H1 (cell line): ENCODE measurements around the gene RIMS3. TPM values are rescaled to one million over a fixed set of nuclear protein-coding genes. Genes with fewer than 3 reads are reported as not detected.

Experiments used
- CTCF ChIA-PET: fragments of 300-600 bp; sonication (Branson Sonifier 250); formaldehyde crosslinking; loops from one replicate; lab custom pipeline; 2021; ENCODE audit not compliant: partially characterized antibody; lab: Charles Lee
- POLR2A ChIA-PET: fragments of 300-600 bp; sonication (Branson Sonifier 250); formaldehyde crosslinking; loops from one replicate; lab custom pipeline; 2021; ENCODE audit warnings: inconsistent platforms; ENCODE audit not compliant: partially characterized antibody; lab: Charles Lee
- DNase-seq, 2 experiments: peaks; one replicate each; pipeline versions ENCODE4 v3.0.0 to v3.0.0-alpha.2; 2010 to 2022; ENCODE audit warnings: low spot score in 2 of 2, low read depth in 1 of 2, mixed read lengths in 1 of 2
- FAIRE-seq: peaks from 2 replicates; lab custom pipeline; 2011; peaks lifted over from hg19 to GRCh38; lab: Jason Lieb, UNC
- H2AFZ ChIP-seq: 2 replicates; pipeline ENCODE4 v1.8.1; 2012; ENCODE audit warnings: low read length, inconsistent platforms
- H2AK5ac ChIP-seq: 2 replicates; pipeline ENCODE4 v1.6.1; 2013; ENCODE audit warnings: low read depth, low read length
- H2BK120ac ChIP-seq: replicated peaks from 2 replicates; pipeline ENCODE3; 2013; ENCODE audit warnings: low read depth, low read length, inconsistent platforms
- H2BK12ac ChIP-seq: 2 replicates; pipeline ENCODE4 v1.6.1; 2013; ENCODE audit warnings: low read depth, low read length
- H2BK15ac ChIP-seq: 2 replicates; pipeline ENCODE4 v1.6.1; 2013; ENCODE audit warnings: low read length
- H2BK20ac ChIP-seq: 2 replicates; pipeline ENCODE4 v1.6.1; 2013; ENCODE audit warnings: low read length
- H2BK5ac ChIP-seq: 2 replicates; pipeline ENCODE4 v1.6.1; 2013; ENCODE audit warnings: low read depth, low read length
- H3K14ac ChIP-seq: 2 replicates; pipeline ENCODE4 v1.6.1; 2013; ENCODE audit warnings: inconsistent platforms; ENCODE audit not compliant: insufficient read length
- H3K18ac ChIP-seq: 2 replicates; pipeline ENCODE4 v1.6.1; 2013; ENCODE audit warnings: low read length; ENCODE audit errors: extremely low read depth
- H3K23ac ChIP-seq: 2 replicates; pipeline ENCODE4 v1.6.1; 2013; ENCODE audit warnings: inconsistent platforms; ENCODE audit not compliant: insufficient read length
- H3K23me2 ChIP-seq: 2 replicates; pipeline ENCODE4 v1.6.1; 2013; ENCODE audit warnings: low read depth, low read length
- H3K27ac ChIP-seq: 2 replicates; pipeline ENCODE4 v1.6.1; 2011; ENCODE audit warnings: low read depth, low read length, inconsistent platforms
- H3K27me3 ChIP-seq, 4 experiments: replicated peaks in 1 of 4; 1 replicate in 1 of 4; 2 replicates in 3 of 4; pipeline versions ENCODE4 v1.6.1 to v1.8.1; 2011 to 2013; ENCODE audit warnings: low read length in 3 of 4, mild to moderate bottlenecking in 3 of 4, inconsistent platforms in 2 of 4, mixed read lengths in 2 of 4, moderate library complexity in 1 of 4; ENCODE audit not compliant: control insufficient read depth in 3 of 4, insufficient read depth in 3 of 4; ENCODE audit errors: extremely low read depth in 1 of 4
- H3K36me3 ChIP-seq, 4 experiments: 2 replicates each; pipeline versions ENCODE4 v1.6.1 to v1.8.1; 2011 to 2013; ENCODE audit warnings: mild to moderate bottlenecking in 4 of 4, low read length in 3 of 4, moderate library complexity in 2 of 4, control low read depth in 1 of 4, inconsistent platforms in 1 of 4; ENCODE audit not compliant: insufficient read depth in 4 of 4, control insufficient read depth in 2 of 4
- H3K4ac ChIP-seq: replicated peaks from 2 replicates; pipeline ENCODE3; 2013; ENCODE audit warnings: low read length, low read depth, mixed read lengths, inconsistent platforms; ENCODE audit not compliant: insufficient read length
- H3K4me1 ChIP-seq, 4 experiments: replicated peaks in 1 of 4; 1 replicate in 1 of 4; 2 replicates in 3 of 4; pipeline versions ENCODE4 v1.6.1 to v1.8.1; 2011 to 2013; ENCODE audit warnings: low read length in 3 of 4, inconsistent platforms in 2 of 4, mixed read lengths in 1 of 4; ENCODE audit not compliant: insufficient read depth in 4 of 4, control insufficient read depth in 3 of 4
- H3K4me2 ChIP-seq, 2 experiments: 2 replicates each; pipeline versions ENCODE4 v1.6.1 to v1.8.1; 2011 to 2013; ENCODE audit warnings: low read depth in 2 of 2, low read length in 2 of 2, control low read depth in 1 of 2, inconsistent platforms in 1 of 2, mild to moderate bottlenecking in 1 of 2; ENCODE audit not compliant: insufficient read depth in 1 of 2
- H3K4me3 ChIP-seq, 4 experiments: fragments of 200-600, 300-600 bp in 1 of 4; sonication (generic), shearing (Covaris generic), sonication (Bioruptor Twin) in 1 of 4; 2 replicates each; pipeline versions ENCODE4 v1.5.1 to v1.8.1; 2011 to 2016; ENCODE audit warnings: low read length in 4 of 4, low read depth in 3 of 4, control low read depth in 2 of 4, inconsistent platforms in 2 of 4, mild to moderate bottlenecking in 2 of 4, mixed read lengths in 1 of 4, moderate library complexity in 1 of 4; ENCODE audit not compliant: insufficient read depth in 2 of 4; ENCODE audit errors: extremely low read depth in 1 of 4
- H3K56ac ChIP-seq: replicated peaks from 2 replicates; pipeline ENCODE3; 2013; ENCODE audit warnings: low read depth, mild to moderate bottlenecking, mixed read lengths, low read length, inconsistent platforms; ENCODE audit not compliant: insufficient read length
- H3K79me1 ChIP-seq: 2 replicates; pipeline ENCODE4 v1.6.1; 2013; ENCODE audit warnings: low read depth, low read length, control low read depth
- H3K79me2 ChIP-seq, 2 experiments: 2 replicates each; pipeline versions ENCODE4 v1.6.1 to v1.8.1; 2012 to 2013; ENCODE audit warnings: low read length in 2 of 2, mild to moderate bottlenecking in 2 of 2, inconsistent platforms in 1 of 2; ENCODE audit not compliant: insufficient read depth in 2 of 2, control insufficient read depth in 1 of 2
- H3K9ac ChIP-seq, 4 experiments: replicated peaks in 1 of 4; 1 replicate in 1 of 4; 2 replicates in 3 of 4; pipeline versions ENCODE4 v1.6.1 to v1.8.1; 2011 to 2013; ENCODE audit warnings: low read depth in 3 of 4, low read length in 3 of 4, control low read depth in 2 of 4, mild to moderate bottlenecking in 2 of 4, moderate library complexity in 2 of 4, inconsistent platforms in 1 of 4; ENCODE audit errors: extremely low read depth in 1 of 4
- H3K9me3 ChIP-seq, 2 experiments: 2 replicates each; pipeline versions ENCODE4 v1.6.1 to v1.8.1; 2012 to 2013; ENCODE audit warnings: mild to moderate bottlenecking in 2 of 2, moderate library complexity in 2 of 2, control low read depth in 1 of 2, inconsistent platforms in 1 of 2, low read depth in 1 of 2, low read length in 1 of 2, mixed read lengths in 1 of 2; ENCODE audit not compliant: insufficient read depth in 2 of 2
- H4K20me1 ChIP-seq, 2 experiments: replicated peaks in 1 of 2; 2 replicates each; pipeline versions ENCODE3 to v1.8.1; 2011 to 2013; ENCODE audit warnings: inconsistent platforms in 2 of 2, low read length in 2 of 2, mild to moderate bottlenecking in 1 of 2; ENCODE audit not compliant: insufficient read depth in 2 of 2, control insufficient read depth in 1 of 2
- H4K5ac ChIP-seq: 2 replicates; pipeline ENCODE4 v1.6.1; 2013; ENCODE audit warnings: low read length, low read depth, mixed read lengths, inconsistent platforms; ENCODE audit not compliant: insufficient read length
- H4K8ac ChIP-seq: 2 replicates; pipeline ENCODE4 v1.8.0; 2013; ENCODE audit warnings: mild to moderate bottlenecking, moderate library complexity, low read length, inconsistent platforms; ENCODE audit not compliant: insufficient read depth; ENCODE audit errors: extremely low read depth
- H4K91ac ChIP-seq: replicated peaks from 2 replicates; pipeline ENCODE3; 2013; ENCODE audit warnings: low read length, mixed read lengths, inconsistent platforms; ENCODE audit not compliant: insufficient read length
- ASH2L ChIP-seq: fragments of 200-600, 300-600 bp; sonication (generic); IDR thresholded peaks from one replicate; pipeline ENCODE4 v1.7.1; 2017; ENCODE audit warnings: low read length
- CHD2 ChIP-seq: IDR thresholded peaks from 2 replicates; pipeline ENCODE4 v1.6.1; 2012; ENCODE audit warnings: low read length, improper control_type of control experiment
- GTF2F1 ChIP-seq: IDR thresholded peaks from 2 replicates; pipeline ENCODE4 v1.6.1; 2012; ENCODE audit warnings: low read depth, low read length, improper control_type of control experiment, borderline replicate concordance
- SIRT6 ChIP-seq: IDR thresholded peaks from one replicate; pipeline ENCODE4 v1.7.1; 2012; ENCODE audit warnings: low read length, inconsistent platforms
- SIX5 ChIP-seq: IDR thresholded peaks from 2 replicates; pipeline ENCODE4 v1.6.1; 2011; ENCODE audit warnings: mild to moderate bottlenecking, low read depth, low read length
- SRF ChIP-seq: IDR thresholded peaks from 2 replicates; pipeline ENCODE4 v1.6.1; 2011; ENCODE audit warnings: mild to moderate bottlenecking, low read depth, low read length, moderate library complexity
- TAF7 ChIP-seq: optimal IDR thresholded peaks from 2 replicates; pipeline ENCODE3; 2011; ENCODE audit warnings: low read depth, mild to moderate bottlenecking, inconsistent platforms, low read length, moderate library complexity, borderline replicate concordance
- WGBS, 2 experiments: shearing (Covaris generic) in 1 of 2; methylation state at CpG; one replicate each; pipeline versions ENCODE4 v1.1.6 to v1.1.7; 2013 to 2015; ENCODE audit warnings: low lambda C conversion rate in 2 of 2, mixed read lengths in 2 of 2, inconsistent platforms in 1 of 2, low coverage in 1 of 2, missing lambda C conversion rate in 1 of 2; ENCODE audit not compliant: insufficient replicate concordance in 2 of 2, insufficient coverage in 1 of 2, insufficient read length in 1 of 2; ENCODE audit errors: extremely low coverage in 1 of 2, missing lambda C conversion rate in 1 of 2; 5-methylcytosine and 5-hydroxymethylcytosine counted together
- polyA plus RNA-seq, 7 experiments: library from polyadenylated mRNA; depleted of rRNA in 3 of 7; stranded (reverse) in 5 of 7; unstranded in 2 of 7; fragments of >200 nt in 5 of 7; fragments of 200-250 nt in 2 of 7; gene quantifications; 1 replicate in 5 of 7; 2 replicates in 1 of 7; 4 replicates in 1 of 7; pipeline versions ENCODE4 v1.2.1 to v1.2.3, GENCODE V29; 2011 to 2013; ENCODE audit warnings: missing spikeins in 2 of 7, mixed read lengths in 2 of 7
- total RNA-seq: library from RNA; stranded (reverse); fragmentation: NEBNext Ultra II Directional; extraction: Animal tissue kit (Norgen Biotek cat#: 25700); gene quantifications from 2 replicates; pipeline ENCODE4 v1.2.1, GENCODE V29; 2021

RIMS3 gene
- total and polyA plus RNA-seq, 2 of the 8 experiments (the other 6 are each of a cell fraction or from before 2014, with no cell fraction given): 13.3 to 20.6 TPM

GRCh38 chr1:40699787-40700186 lies 34.3 kb upstream of the RIMS3 start:
- no peak overlapping the region for H3K56ac ChIP-seq
- H2AK5ac ChIP-seq: no peak overlapping the region
- FAIRE-seq (no peak), DNase-seq (no peak)
- H3K4me2 ChIP-seq: no peak overlapping the region
- no peak overlapping the region for H3K27ac ChIP-seq
- no peak overlapping the region for H2BK20ac ChIP-seq
- H3K23me2 ChIP-seq: no peaks in the 10 kb centered on the region
- H3K4me3 ChIP-seq: no peak overlapping the region
- no peak overlapping the region for H3K23ac ChIP-seq
- H4K20me1 ChIP-seq: no peaks in the 10 kb centered on the region
- no peaks in the 10 kb centered on the region for H3K27me3 ChIP-seq
- H2BK15ac ChIP-seq: no peak overlapping the region
- no peak overlapping the region for H4K91ac ChIP-seq
- H2BK12ac ChIP-seq: no peak overlapping the region
- ChIA-PET POLR2A (interaction anchor here (1.0 to 17.0 kb wide), 4 partner anchors 8 to 30 kb away, joined by 3 to 293 read pairs (median 17); partner anchors contain the start of gene NFYC), CTCF (interaction anchor here (0.7 to 1.6 kb wide), 3 partner anchors 10 to 87 kb away, joined by 3 to 5 read pairs (median 3); no protein-coding TSS in a partner anchor)
- H2BK5ac ChIP-seq: no peak overlapping the region
- TF ChIP-seq ASH2L (no peak), SIX5 (no peak), GTF2F1 (no peak), SIRT6 (no peak), TAF7 (no peak), SRF (no peak), CHD2 (no peak)
- H3K4ac ChIP-seq: no peak overlapping the region
- peaks cover 11 to 87% of the 10 kb centered on the region in 2 experiments for H3K79me2 ChIP-seq
- no peaks in the 10 kb centered on the region for H3K9me3 ChIP-seq
- H2AFZ ChIP-seq: no peak overlapping the region
- no peak overlapping the region for H4K5ac ChIP-seq
- no peak overlapping the region for H3K14ac ChIP-seq
- peaks cover 0 to 6% (median 1%) of the 10 kb centered on the region in 4 experiments; a peak in 4 of 7 replicates for H3K4me1 ChIP-seq
- H4K8ac ChIP-seq: no peak overlapping the region
- H3K18ac ChIP-seq: no peak overlapping the region
- H3K79me1 ChIP-seq: peaks cover 2% of the 10 kb centered on the region; the same call in 1 of the 2 replicates
- 92% methylated on average over 6 of the region's 6 CpGs; no CpG with 5 or more reads in 1 of the 2 experiments for WGBS, 2 experiments
- H3K9ac ChIP-seq: no peak overlapping the region
- no peak overlapping the region for H2BK120ac ChIP-seq
- H3K36me3 ChIP-seq: no peaks in the 10 kb centered on the region
